ENCODE results near the gene PMS1.

The PMS1 gene

DNA sequence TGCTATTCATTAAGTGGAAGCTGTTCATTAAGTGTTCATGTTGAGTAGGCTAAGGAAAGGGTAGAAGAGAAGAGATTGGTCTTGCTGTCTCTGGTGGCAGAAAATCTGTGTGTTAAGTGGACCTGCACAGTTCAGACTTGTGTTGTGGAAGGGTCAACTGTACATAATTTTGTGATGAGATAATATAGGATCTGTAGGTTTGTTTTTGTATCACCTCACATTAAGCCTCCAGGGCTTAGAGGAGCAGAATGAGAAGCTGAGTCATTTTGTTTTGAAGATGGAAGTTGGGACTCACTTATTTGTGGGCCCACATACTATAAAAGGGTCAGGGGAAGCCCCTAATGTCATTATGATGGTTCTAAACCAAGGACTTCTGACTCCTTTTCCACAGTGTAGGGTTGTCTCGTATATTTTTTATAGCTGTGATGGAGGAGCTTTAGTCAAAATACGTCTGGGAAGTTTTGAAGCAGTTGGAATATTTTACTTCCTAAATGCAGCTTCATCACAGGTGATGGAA is 18.2 kb downstream of the PMS1 start:
- Histone ChIP-seq H3K27ac (replicated peaks) (no peak overlapping the region), H3K27me3 (ENCODE audit: insufficient read depth, poor library complexity, severe bottlenecking) (no peaks in the 10 kb centered on the region), H3K4me3 (replicated peaks; ENCODE audit: insufficient read depth, low read length) (no peak overlapping the region)
- no peak for DNase-seq (ENCODE audit: low read depth in 1 of 2, low spot score in 1 of 2)
- TF ChIP-seq, protein P1, sequence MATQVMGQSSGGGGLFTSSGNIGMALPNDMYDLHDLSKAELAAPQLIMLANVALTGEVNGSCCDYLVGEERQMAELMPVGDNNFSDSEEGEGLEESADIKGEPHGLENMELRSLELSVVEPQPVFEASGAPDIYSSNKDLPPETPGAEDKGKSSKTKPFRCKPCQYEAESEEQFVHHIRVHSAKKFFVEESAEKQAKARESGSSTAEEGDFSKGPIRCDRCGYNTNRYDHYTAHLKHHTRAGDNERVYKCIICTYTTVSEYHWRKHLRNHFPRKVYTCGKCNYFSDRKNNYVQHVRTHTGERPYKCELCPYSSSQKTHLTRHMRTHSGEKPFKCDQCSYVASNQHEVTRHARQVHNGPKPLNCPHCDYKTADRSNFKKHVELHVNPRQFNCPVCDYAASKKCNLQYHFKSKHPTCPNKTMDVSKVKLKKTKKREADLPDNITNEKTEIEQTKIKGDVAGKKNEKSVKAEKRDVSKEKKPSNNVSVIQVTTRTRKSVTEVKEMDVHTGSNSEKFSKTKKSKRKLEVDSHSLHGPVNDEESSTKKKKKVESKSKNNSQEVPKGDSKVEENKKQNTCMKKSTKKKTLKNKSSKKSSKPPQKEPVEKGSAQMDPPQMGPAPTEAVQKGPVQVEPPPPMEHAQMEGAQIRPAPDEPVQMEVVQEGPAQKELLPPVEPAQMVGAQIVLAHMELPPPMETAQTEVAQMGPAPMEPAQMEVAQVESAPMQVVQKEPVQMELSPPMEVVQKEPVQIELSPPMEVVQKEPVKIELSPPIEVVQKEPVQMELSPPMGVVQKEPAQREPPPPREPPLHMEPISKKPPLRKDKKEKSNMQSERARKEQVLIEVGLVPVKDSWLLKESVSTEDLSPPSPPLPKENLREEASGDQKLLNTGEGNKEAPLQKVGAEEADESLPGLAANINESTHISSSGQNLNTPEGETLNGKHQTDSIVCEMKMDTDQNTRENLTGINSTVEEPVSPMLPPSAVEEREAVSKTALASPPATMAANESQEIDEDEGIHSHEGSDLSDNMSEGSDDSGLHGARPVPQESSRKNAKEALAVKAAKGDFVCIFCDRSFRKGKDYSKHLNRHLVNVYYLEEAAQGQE (IDR thresholded peaks at IDR 0.05; ENCODE audit: insufficient replicate concordance, low read depth): no peak
- TF ChIP-seq, protein P2, sequence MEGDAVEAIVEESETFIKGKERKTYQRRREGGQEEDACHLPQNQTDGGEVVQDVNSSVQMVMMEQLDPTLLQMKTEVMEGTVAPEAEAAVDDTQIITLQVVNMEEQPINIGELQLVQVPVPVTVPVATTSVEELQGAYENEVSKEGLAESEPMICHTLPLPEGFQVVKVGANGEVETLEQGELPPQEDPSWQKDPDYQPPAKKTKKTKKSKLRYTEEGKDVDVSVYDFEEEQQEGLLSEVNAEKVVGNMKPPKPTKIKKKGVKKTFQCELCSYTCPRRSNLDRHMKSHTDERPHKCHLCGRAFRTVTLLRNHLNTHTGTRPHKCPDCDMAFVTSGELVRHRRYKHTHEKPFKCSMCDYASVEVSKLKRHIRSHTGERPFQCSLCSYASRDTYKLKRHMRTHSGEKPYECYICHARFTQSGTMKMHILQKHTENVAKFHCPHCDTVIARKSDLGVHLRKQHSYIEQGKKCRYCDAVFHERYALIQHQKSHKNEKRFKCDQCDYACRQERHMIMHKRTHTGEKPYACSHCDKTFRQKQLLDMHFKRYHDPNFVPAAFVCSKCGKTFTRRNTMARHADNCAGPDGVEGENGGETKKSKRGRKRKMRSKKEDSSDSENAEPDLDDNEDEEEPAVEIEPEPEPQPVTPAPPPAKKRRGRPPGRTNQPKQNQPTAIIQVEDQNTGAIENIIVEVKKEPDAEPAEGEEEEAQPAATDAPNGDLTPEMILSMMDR (IDR thresholded peaks at IDR 0.05; ENCODE audit: insufficient read depth, low read length): no peak
- TF ChIP-seq POLR2AphosphoS5 (IDR thresholded peaks at IDR 0.05; ENCODE audit: low read depth) (no peak), SPI1 (IDR thresholded peaks at IDR 0.05; ENCODE audit: borderline replicate concordance, low read depth) (no peak), GABPA (IDR thresholded peaks at IDR 0.05; ENCODE audit: low read depth) (no peak)

- H3K27me3 ChIP-seq (ENCODE audit: insufficient read depth, poor library complexity, severe bottlenecking): no peaks in the 10 kb centered on the region
- no peak overlapping the region for H3K27ac ChIP-seq (replicated peaks)
- no peak overlapping the region for H3K4me3 ChIP-seq (replicated peaks; ENCODE audit: insufficient read depth, low read length)
- TF ChIP-seq POLR2AphosphoS5 (IDR thresholded peaks at IDR 0.05; ENCODE audit: low read depth) (no peak), SPI1 (IDR thresholded peaks at IDR 0.05; ENCODE audit: borderline replicate concordance, low read depth) (no peak), GABPA (IDR thresholded peaks at IDR 0.05; ENCODE audit: low read depth) (no peak)
- TF ChIP-seq, protein P1 (IDR thresholded peaks at IDR 0.05; ENCODE audit: insufficient replicate concordance, low read depth): no peak
- TF ChIP-seq, protein P2 (IDR thresholded peaks at IDR 0.05; ENCODE audit: insufficient read depth, low read length): no peak
- DNase-seq (ENCODE audit: low read depth in 1 of 2, low spot score in 1 of 2): no peak
Measured at GRCh38 chr2:189803431-189803830, 19.2 kb downstream of the PMS1 start.

DNA sequence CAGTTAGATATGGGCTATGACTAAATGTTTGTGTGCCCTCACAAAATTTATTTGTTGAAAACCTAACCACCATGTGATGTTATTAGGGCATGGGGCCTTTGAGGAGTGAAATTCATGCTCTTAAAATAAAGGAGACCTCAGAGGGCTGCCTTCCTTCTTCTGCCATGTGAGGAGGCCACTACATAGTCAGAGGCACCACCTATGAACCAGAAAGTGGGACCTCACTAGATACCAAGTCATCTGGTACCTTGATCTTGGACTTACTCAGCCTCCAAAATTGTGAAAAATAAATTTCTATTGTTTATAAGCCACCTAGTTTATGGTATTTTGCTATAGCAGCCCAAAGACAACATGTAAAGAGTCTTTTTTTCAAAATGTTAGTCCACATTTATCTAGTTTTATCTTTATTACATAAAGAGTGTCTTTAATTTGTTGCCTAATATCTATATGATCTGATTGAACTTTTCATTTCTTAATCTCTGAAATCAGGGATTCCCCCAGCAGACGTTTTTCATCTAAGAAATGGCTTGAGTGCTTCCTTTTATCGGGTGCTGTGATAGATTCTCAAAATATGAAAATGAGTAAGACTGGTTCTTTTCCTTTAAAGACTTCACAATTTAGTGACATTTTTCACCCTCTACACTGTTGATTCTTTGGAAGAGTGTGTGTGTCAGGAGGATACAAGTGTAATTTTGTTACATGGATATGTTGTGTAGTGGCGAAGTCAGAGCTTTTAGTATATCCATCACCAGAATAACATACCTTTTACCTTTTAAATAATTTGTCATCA is 34.2 kb downstream of the PMS1 start:
- Histone ChIP-seq H3K4me3 (replicated peaks; ENCODE audit: insufficient read depth, low read length) (no peak overlapping the region), H3K27ac (replicated peaks) (no peak overlapping the region), H3K27me3 (ENCODE audit: insufficient read depth, poor library complexity, severe bottlenecking) (no peaks in the 10 kb centered on the region)
- TF ChIP-seq SPI1 (IDR thresholded peaks at IDR 0.05; ENCODE audit: borderline replicate concordance, low read depth) (no peak), GABPA (IDR thresholded peaks at IDR 0.05; ENCODE audit: low read depth) (no peak), POLR2AphosphoS5 (IDR thresholded peaks at IDR 0.05; ENCODE audit: low read depth) (no peak)
- TF ChIP-seq, protein P2 (IDR thresholded peaks at IDR 0.05; ENCODE audit: insufficient read depth, low read length): no peak
- TF ChIP-seq, protein P1 (IDR thresholded peaks at IDR 0.05; ENCODE audit: insufficient replicate concordance, low read depth): no peak
- DNase-seq (ENCODE audit: low read depth in 1 of 2, low spot score in 1 of 2): no peak
